GM12874 (cell line): ENCODE data around the gene KATNB1.

ENCODE experiments used
- TF ChIP-seq, protein P1 (sequence below): IDR thresholded peaks from 2 replicates; pipeline ENCODE4 v1.5.1; 2011; ENCODE audit warnings: low read depth, mild to moderate bottlenecking, control low read depth, low read length, moderate library complexity; ENCODE audit not compliant: insufficient read depth

KATNB1 gene

GRCh38 chr16:57743458-57743857 is 7.9 kb downstream of the KATNB1 start:
- TF ChIP-seq, protein P1, sequence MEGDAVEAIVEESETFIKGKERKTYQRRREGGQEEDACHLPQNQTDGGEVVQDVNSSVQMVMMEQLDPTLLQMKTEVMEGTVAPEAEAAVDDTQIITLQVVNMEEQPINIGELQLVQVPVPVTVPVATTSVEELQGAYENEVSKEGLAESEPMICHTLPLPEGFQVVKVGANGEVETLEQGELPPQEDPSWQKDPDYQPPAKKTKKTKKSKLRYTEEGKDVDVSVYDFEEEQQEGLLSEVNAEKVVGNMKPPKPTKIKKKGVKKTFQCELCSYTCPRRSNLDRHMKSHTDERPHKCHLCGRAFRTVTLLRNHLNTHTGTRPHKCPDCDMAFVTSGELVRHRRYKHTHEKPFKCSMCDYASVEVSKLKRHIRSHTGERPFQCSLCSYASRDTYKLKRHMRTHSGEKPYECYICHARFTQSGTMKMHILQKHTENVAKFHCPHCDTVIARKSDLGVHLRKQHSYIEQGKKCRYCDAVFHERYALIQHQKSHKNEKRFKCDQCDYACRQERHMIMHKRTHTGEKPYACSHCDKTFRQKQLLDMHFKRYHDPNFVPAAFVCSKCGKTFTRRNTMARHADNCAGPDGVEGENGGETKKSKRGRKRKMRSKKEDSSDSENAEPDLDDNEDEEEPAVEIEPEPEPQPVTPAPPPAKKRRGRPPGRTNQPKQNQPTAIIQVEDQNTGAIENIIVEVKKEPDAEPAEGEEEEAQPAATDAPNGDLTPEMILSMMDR, result no peak

- TF ChIP-seq, protein P1, result no peak
Measured at GRCh38 chr16:57743886-57744641, 8.5 kb downstream of the KATNB1 start.

GRCh38 chr16:57744642-57744903 is 9.0 kb downstream of the KATNB1 start:
- TF ChIP-seq, protein P1, result no peak

DNA sequence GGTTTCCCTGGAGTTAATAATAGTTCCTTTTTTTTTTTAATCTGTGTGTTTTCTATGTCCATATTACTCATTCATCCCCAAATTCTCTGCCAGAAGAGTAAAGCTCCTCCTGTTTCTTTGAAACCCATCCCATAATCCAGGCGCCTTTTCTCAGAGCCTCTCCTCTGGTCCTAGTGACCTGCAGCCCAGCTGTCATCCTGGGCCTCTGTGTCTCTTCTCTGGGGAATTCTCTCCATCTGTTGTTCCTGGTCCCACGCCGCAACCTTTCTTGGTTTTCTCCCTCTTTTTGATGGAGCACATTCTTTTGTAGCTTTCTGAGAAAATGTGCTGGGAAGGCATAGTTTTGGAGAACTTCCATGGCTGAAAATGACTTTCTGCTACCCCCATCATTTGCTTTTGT is 10.2 kb downstream of the KATNB1 start:
- TF ChIP-seq, protein P1, result no peak

DNA sequence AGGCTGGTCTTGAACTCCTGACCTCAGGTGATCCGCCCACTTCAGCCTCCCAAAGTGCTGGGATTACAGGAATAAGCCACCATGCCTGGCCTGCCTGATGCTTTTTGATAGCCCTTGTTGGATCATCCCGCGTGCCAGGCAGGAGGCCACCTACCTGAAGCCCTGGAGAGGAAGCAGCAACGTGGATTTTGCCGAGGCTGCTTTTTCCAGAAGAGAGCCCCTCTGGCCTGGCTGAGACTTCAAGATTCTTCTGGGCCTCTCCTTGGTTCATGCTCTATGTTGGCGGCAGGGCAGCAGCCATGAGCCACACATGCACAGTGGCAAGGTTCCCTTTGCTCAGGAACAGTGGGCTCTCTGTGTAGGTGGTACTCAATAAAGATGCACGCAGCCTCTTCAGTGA is 11.5 kb downstream of the KATNB1 start:
- TF ChIP-seq, protein P1, result no peak

- TF ChIP-seq, protein P1, result no peak
Measured at GRCh38 chr16:57747496-57747895, 11.9 kb downstream of the KATNB1 start.

DNA sequence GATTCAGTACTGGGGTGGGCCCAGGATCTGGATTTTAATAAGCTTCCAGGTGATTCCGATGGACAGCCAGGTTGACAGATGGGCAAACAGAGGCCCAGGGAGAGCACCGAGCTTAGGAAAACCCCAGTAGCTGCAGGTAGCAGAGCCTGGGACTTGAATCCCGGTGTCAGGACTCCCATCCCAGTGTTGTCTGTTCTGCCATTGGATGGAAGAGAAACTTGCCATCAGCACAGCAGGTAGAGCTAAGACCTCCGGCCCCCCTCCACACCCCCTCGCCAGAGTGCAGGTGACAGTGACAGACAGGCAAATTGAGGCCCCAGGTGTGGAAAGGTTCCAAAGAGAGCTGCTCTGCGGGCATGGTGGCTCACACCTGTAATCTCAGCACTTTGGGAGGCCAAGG is 12.4 kb downstream of the KATNB1 start:
- TF ChIP-seq, protein P1, result no peak

- TF ChIP-seq, protein P1, result no peak
Measured at GRCh38 chr16:57748596-57748995, 13.0 kb downstream of the KATNB1 start.
